Hepatocyte (in vitro differentiated cells): Measurements from ENCODE around the gene LAPTM5.

ENCODE experiments used
- CTCF ChIP-seq: fragments of 200-600 bp; sonication (generic); IDR thresholded peaks from 2 replicates; pipeline ENCODE4 v1.5.1; 2016; ENCODE audit warnings: antibody characterized with exemption, mild to moderate bottlenecking; ENCODE audit not compliant: poor library complexity
- EZH2phosphoT487 ChIP-seq: fragments of 200-600 bp; sonication (generic); IDR thresholded peaks from one replicate; pipeline ENCODE4 v1.6.1; 2018; ENCODE audit warnings: antibody characterized with exemption, mild to moderate bottlenecking, low read depth, moderate library complexity; ENCODE audit not compliant: unreplicated experiment, severe bottlenecking

- TF ChIP-seq CTCF (no peak), EZH2phosphoT487 (no peak)
Observed at GRCh38 chr1:30687886-30688285, 69.7 kb downstream of the LAPTM5 start.
